AML-193 (cell line): ENCODE measurements around the gene PPP6C.
"Not testable (repeated sequence)": the region's sequence is repeated elsewhere in the genome, so short reads cannot be mapped to it uniquely, and the experiment has no call there.

Source experiments
- DNase-seq, 2 experiments: peaks; one replicate each; lab custom pipeline; 2025; lab: John Stamatoyannopoulos, UW

The PPP6C gene

DNA sequence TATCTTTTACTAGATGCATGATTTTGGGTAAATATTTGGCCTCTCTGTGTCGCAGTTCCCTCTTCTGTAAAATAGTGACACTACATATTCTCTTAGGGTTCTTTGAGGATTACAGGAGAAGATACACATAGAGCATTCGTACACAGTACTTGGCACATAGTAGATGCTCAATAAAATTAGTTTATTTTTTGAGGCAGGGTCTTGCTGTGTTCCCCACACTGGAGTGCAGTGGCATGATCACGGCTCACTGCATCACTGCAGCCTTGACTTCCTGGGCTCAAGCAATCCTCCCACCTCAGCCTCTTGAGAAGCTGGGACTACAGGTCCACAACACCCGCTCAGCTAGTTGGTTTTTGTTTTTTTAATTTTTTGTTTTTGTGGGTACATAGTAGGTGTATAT, 47.9 kb downstream of the PPP6C start:
- no peak for DNase-seq

DNA sequence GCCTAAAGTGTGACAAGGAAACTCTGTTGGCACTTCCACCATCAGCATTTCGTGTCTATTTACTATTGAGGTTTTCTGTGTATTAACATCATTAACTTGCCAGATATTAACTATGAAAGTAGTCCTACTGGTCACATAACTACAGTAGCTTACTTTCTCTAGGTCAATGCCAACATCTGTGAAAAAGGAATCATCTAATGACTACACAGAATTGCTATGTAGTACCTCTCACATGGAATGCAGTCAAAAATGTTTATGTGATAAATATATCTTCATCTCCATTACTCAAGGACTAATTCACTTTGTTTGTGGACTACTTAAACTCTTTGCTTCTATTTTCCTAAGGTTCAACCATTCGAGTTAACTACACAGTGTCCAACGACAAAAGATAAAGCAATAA, 48.4 kb downstream of the PPP6C start:
- DNase-seq = no peak

DNA sequence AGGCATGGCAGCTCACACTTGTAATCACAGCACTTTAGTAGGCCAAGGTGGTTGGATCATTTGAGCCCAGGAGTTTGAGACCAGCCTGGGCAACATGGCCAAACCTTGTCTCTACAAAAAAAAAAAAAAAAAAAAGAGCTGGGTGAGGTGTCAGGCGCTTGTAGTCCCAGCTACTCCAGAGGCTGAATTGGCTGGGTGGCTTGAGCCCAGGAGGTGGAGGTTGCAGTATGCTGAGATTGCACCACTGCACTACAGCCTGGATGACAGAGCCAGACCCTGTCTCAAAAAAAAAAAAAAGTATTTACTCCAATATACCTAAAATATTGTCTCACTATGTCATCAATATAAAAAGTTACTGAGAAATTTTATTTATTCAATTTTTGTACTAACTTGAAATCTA, 49.0 kb downstream of the PPP6C start:
- DNase-seq = no peak

DNA sequence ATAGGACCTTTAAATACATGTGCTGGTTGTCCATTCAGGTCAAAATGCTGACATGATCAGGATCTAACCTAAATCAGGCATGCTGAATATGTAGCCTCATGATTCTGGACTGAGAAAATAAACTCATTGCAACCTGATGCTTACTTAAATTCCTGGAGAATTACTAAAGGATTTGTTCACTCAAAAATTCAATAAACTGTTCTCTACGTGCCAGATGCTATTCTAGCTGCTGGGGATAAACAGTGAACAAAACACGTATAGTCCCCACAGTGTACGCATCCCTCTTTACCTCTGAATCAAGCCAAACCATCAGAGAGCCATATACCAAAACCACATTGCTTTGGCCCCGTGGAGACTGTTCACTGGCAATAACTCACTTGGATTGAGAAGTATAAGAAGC, 52.4 kb downstream of the PPP6C start:
- DNase-seq = no peak

DNA sequence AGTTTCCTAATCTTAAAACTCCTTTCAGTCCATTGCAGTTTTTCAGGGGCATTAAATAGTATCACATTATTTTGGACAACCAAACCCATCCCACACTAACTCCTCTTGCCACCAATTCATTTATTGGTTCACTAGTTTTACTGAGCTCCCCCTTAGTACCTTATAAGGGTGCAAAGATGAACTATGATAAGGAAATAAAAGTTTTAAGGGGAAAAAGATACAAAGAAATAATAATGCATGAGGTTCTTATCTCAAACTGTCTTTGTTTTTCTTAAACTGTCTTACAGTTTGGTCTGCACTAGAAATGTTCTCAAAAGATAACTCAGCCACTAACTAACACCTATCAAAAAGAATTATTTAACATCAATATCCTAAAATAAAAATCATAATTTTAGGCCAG, 54.6 kb downstream of the PPP6C start:
- no peak for DNase-seq

DNA sequence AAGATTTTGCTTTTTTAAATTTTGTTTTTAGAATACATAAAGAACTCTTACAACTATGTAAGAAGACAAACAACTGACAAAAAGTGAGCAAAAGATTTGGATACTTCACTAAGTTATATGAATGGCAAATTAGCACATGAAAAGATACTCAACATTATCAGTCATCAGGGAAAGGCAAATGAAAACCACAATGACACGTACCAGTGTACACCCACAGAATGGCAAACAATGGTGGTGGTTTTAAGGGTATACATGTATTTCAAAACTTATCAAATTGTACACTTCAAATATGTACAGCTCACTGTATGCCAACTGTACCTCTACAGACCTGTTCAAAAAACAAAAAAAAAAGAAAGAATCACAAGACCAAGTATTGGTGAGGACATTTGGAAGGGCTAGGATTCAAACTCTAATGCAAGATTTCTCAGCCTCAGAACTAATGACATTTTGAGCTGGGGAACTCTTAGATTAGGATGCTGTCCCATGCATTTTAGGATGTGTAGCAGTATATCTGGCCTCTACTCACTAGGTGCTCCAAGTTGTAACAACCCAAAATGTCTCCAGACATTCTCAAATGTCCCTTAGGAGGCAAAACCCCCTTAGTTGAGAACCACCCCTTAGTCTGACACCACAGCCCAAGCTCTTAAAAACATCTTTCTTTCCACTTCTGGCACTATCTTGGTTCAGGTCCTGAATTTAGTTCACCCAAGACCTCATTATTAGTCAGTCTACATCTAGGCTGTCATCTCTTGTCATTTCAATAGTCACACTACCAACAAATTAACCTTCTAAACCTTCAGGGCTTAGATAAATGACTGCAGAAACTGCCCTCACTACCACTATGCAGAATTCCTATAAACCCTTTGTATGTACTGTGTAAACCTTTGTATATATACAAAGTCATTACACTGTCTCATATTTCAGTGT, 55.9 kb downstream of the PPP6C start:
- no peak for DNase-seq

DNA sequence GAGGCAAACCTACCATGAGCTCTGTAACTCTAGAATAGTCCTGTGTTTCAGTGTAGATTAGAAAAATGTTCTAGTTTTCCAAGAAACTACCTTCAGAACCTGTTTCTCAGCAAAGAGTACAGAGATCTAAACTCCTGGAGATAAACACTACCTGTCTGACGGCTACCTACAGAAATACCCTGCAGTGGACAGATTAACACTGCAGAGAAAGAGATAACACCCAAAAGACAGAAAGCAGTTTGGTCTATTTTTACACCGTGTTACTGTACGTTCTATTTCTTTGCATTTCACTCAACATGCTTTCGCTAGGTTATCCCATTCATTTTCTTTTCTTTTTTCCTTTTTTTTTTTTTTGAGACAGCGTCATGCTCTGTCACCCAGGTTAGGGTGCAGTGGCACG, 57.8 kb downstream of the PPP6C start:
- DNase-seq = no peak

DNA sequence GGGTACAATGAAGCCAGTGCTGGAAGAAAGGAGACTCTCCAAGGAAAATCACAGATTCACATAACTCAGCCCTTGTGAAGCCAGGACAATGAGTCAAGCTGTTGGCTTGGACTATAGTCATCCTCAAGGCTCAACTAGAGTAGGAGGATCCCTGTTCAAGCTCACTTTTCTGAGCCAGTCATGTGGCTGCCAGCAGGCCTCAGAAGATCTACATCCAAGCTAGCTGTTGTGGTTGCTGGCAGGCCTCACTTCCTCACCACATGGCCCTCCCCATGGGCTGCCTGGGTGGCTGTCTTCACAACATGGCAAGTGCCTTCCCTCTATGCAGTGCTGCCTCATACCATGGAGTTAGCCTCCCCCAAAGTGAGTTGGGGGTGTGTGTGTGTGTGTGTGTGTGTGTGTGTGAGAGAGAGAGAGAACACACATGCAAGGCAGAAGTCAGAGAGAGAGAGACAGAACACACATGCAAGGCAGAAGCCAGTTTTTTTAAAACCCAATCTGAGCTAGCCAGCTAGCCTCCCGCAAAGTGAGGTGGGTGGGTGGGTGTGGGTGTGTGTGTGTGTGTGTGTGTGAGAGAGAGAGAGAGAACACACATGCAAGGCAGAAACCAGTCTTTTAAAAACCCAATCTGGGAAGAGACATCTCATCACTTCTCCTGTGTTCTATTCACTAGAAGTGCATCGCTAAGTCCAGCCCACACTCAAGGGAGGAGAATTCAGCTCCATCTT, 63.4 kb downstream of the PPP6C start:
- DNase-seq = peak; percentile 89

DNA sequence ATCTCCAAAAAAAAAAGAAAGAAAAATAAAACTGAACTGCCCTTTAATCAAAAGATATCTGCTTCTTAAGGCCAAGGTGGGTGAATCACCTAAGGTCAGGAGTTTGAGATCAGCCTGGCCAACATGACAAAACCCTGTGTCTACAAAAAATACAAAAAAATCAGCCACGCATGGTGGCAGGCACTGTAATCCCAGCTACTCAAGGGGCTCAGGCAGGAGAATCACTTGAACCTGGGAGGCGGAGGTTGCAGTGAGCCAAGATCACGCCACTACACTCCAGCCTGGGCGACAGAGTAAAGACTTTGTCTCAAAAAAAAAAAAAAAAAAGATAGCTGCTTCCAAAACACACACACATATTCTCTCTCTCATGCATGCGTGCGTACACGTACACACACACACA, 64.1 kb downstream of the PPP6C start:
- no peak for DNase-seq

DNA sequence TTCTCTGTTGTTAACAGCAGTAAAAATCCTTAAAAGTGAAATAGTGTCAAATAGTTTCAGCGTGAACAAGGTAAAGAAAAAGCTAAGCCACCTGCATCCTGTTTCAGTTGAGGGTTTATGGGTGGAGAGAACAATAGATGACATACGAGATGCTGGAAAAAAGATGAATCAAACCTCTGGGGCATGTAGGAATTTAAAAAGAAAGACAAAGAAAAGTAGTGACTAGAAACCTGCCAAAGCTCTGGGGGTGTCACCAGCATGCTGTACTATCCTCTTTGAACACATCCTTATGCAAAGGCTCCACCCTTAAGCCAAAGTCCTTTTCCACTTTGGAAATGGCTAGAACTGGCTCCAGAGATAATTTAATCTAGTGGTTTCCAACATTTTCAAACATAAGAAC, 68.5 kb downstream of the PPP6C start:
- no peak for DNase-seq

DNA sequence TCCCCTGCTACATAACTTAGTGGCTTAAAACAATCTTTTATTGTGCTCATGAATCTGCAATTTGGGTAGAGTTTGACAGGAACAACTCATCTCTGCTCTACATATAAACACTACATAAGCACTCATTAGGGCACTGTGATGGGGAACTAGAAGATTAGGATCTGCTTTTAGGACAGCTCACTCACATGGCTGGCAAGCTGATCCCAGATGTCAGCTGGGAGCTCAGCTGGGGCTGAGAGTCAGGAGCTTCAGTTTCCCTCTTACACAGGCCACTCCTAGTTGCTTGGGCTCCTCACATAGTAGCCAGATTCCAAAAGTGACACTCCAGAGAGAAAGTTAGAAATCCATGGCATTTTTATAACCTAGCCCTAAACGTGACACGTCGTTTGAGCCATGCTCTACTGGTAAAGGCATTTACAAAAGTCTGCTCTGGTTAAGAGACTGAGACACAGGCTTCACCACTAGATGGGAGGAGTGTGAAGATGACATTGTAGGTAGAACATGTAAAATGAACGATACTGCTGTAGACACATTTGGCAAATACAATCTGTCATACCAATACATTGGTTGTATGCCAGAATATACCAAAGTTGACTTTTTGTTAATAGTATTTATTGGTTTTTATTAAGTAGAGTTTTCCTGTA, 69.8 kb downstream of the PPP6C start:
- DNase-seq = no peak

DNA sequence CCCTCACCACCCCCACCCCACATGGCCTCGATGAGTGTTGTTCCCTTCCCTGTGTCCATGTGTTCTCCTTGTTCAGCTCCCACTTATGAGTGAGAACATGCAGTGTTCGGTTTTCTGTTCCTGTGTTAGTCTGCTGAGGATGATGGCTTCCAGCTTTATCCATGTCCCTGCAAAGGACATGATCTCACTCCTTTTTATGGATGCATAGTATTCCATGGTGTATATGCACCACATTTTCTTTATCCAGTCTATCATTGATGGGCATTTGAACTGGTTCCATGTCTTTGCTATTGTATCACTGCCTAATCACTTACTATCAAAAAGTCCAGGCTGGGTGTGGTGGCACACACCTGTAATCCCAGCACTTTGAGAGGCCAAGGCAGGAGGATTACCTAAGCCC, 70.9 kb downstream of the PPP6C start:
- not testable (repeated sequence) for DNase-seq

DNA sequence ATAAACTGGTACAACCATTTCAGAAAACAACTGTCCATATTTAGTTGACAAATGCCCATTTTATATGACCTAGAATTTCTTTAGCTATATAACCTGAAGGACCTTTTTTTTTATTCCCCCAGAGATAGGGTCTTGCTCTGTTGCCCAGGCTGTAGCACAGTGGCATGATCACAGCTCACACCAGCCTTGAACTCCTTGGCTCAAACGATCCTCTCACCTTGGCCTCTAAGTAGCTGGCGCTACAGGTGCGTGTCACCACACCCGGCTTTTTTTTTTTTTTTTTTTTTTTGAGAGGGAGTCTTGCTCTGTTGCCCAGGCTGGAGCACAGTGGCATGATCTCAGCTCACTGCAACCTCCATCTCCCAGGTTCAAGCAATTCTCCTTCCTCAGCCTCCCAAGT, 75.1 kb downstream of the PPP6C start:
- DNase-seq = not testable (repeated sequence)

DNA sequence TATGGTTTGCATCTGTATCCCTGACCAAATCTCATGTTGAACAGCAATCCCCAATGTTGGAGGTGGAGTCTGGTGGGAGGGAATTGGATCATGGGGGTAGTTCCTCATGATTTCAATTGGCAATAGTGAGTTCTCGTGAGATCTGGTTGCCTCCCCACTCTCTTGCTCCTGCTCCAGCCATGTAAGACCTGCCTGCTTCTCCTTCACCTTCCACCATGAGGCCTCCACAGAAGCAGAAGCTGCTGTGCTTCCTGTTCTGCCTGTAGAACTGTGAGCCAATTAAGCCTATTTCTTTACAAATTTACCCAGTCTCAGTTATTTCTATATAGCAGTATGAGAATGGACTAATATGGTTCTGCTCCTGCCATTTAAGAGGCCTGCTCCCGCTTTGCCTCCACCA, 79.1 kb downstream of the PPP6C start:
- DNase-seq = peak; percentile 7

DNA sequence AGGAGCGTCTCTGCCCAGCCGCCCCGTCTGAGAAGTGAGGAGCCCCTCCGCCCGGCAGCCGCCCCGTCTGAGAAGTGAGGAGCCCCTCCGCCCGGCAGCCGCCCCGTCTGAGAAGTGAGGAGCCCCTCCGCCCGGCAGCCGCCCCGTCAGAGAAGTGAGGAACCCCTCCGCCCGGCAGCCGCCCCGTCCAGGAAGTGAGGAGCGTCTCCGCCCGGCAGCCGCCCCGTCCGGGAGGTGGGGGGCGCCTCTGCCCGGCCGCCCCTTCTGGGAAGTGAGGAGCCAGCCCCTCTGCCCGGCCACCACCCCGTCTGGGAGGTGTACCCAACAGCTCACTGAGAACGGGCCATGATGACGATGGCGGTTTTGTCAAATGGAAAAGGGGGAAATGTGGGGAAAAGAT, 81.1 kb downstream of the PPP6C start:
- DNase-seq = not testable (repeated sequence)

DNA sequence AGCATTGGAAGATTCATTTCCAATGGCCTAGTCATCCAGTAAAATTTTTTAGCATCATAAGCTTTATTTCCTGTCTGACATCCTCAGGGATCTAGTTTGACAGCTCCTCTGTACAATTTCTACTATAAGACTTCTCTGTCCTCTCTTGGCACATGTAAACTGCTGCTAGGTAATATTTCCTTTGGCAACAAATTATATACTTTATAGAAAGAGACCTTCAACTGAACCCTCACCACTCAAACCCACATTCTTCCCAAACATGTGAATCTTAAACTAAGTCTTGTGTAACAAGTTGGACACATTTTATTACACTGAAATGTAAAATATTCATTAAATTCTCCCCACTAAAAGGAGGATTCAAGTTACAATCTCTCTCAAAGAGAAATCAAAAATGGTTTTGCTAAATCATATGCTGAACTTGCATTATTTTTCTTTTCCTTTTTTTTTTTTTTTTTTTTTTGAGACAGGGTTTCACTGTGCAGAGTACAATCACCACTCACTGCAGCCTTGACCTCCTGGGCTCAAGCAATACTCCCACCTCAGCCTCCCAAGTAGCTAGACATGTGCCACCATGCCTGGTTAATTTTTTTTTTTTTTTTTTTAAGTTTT, 83.2 kb downstream of the PPP6C start:
- DNase-seq = no peak

DNA sequence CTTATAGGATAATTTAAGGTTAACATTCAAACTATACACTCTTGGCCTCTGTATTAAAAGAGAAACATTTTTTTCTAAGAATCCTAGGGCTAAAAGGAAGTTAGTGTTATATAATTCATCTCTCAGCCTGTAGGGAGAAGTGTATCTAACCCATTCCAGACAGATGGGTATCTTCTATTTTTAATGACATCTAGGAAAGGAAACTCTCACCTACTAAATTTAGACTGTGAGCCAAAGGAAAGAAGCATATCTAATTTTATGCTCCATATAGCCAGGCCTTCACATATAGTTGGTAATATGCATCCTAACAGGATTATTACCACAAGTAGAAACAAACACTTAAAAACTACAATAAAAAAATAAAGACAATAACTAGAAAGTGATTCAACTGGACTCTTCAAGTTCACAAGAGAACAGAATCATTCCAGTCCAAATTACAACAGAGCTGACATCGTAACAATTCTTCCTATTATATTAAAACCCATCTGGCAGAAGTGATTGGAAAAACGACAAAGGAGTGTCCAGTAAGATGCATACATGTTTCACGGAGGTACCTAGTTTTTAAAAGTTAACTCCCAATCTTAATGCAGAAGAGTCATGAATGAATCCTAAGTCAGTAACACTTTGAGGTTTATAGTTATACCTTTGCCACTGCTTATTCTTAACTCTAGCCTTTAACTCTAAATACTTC, 85.7 kb downstream of the PPP6C start:
- no peak for DNase-seq

DNA sequence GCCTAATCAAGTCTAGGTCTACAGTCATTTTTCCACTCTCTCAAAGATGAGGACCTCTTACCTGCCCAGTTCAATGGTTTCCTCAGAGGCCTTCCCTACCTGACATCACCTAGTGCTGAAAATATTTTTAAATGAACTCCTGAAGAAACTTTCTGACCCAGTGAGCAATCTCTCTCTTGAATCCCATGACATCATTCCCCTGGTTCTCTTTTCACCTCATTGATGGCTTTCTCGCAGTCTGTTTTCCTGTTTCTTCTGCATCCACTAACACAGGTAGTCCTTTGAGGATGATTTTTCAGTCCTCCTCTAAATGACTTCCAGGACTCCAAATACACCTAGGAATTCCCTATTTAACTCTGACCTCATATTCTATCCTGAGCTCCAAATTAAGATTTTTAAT, 86.6 kb downstream of the PPP6C start:
- no peak for DNase-seq

DNA sequence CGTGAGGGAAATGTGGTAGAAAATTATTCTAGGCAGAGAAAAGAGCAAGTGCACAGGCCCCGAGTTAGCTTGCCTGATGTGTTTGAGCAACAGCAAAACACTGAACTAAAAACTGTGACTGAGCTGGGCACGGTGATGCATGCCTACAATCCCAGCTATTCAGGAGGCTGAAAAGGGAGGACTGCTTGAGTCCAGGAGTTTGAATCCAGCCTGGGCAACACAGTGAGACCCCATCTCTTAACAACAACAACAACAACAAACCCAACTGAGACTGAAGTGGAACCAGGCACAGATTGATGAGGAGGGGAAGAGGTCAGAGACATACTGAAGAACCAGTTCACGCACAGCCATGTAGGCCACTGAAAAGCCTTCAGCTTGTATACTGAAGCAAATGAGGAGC, 88.8 kb downstream of the PPP6C start:
- no peak for DNase-seq

DNA sequence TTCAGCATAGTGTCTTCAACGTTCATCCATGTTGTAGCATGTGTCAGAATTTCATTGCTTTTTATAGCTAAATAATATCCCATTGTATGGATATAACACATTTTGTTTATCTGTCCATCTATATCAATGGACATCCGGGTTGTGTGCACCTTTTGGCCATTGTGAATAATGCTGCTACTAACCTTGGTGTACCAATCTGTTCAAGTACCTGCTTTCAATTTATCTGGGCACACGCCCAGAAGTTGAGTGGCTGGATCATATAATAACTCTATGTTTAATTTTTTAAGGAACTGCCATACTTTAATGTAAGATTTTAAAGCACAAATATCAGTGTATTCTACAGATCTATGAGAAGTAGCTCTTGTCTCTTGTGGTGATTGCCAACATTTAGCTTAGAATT, 89.8 kb downstream of the PPP6C start:
- no peak for DNase-seq
